HG02943 (cell line): ENCODE measurements around the gene LENG1.

Experiments
- ATAC-seq: cut with Tn5 transposase; IDR thresholded peaks from one replicate; pipeline ENCODE4 v1.9.1; 2021; ENCODE audit warnings: mild to moderate bottlenecking, low read depth, moderate library complexity; ENCODE audit not compliant: unreplicated experiment

Gene LENG1

GRCh38 chr19:54115109-54116063, 44.1 kb downstream of the LENG1 start, which contains the start of the genes PRPF31 and TFPT:
Gene PRPF31, plus strand, starts transcription at chr19:54115754. Its CDS starts 2,525 bp downstream, at chr19:54118279.
Gene TFPT, minus strand, starts transcription at chr19:54115657. Its CDS starts 388 bp downstream, at chr19:54115269.
- peak; percentile 84 for ATAC-seq

- no peak for ATAC-seq
Observed at GRCh38 chr19:54114340-54115108, 45.0 kb downstream of the LENG1 start.

- no peak for ATAC-seq
Observed at GRCh38 chr19:54109651-54110050, 49.9 kb downstream of the LENG1 start.

GRCh38 chr19:54108496-54108895, 51.0 kb downstream of the LENG1 start:
- no peak for ATAC-seq

- no peak for ATAC-seq
Observed at GRCh38 chr19:54107876-54108490, 51.5 kb downstream of the LENG1 start.

GRCh38 chr19:54106716-54107115, 52.8 kb downstream of the LENG1 start:
- no peak for ATAC-seq

- ATAC-seq: no peak
Observed at GRCh38 chr19:54105796-54106195, 53.7 kb downstream of the LENG1 start.
